TTC549 (cell line): Measurements from ENCODE around the gene AHI1.

Experiments
- FAIRE-seq: peaks from 2 replicates; lab custom pipeline; 2012; peaks lifted over from hg19 to GRCh38; lab: Jason Lieb, UNC

AHI1 gene

DNA sequence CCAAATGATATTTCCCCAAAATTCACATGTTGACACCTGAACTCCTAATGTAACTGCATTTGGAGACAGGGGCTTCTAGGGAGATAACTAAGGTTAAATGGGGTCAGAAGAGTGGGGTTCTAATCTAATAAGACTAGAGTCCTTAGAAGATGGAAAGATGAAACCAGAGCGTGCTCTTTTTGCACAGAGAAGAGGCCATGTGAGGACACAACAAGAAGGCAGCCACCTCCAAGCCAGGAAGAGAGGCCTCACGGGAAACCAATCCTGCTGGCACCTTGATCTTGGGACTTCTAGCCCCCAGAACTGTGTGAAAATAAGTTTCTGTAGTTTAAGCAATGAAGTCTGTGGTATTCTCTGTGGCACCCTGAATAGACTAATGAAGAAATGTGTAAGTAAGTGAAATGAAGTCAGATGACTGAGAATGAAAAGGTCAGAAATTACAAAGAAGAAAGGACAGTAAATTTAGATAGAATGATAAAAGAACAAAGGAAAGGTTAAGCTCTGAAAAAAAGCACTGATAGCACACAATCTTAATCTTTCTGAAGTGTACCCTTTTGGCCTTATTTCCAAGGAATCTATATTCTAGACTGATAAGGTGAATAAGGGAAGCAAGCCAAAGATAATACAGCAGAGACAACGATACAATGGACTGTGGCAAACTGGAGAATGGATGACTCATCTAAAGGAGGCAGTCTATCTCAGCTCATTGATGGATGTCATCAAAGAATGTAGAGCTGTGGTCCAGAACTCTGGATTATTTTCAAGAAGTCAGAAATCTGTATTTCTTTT lies 206.1 kb downstream of the AHI1 start:
- no peak for FAIRE-seq

GRCh38 chr6:135289816-135290215 lies 207.7 kb downstream of the AHI1 start:
- no peak for FAIRE-seq

GRCh38 chr6:135286962-135287538 lies 210.5 kb downstream of the AHI1 start:
- no peak for FAIRE-seq

GRCh38 chr6:135285165-135285564 lies 212.4 kb downstream of the AHI1 start:
- FAIRE-seq, result no peak

- FAIRE-seq, result no peak
Measured at GRCh38 chr6:135283926-135284325, 213.6 kb downstream of the AHI1 start.

GRCh38 chr6:135282395-135282794 lies 215.1 kb downstream of the AHI1 start:
- FAIRE-seq, result no peak

- no peak for FAIRE-seq
Measured at GRCh38 chr6:135281964-135282363, 215.6 kb downstream of the AHI1 start.

GRCh38 chr6:135281227-135281626 lies 216.3 kb downstream of the AHI1 start:
- FAIRE-seq, result no peak

DNA sequence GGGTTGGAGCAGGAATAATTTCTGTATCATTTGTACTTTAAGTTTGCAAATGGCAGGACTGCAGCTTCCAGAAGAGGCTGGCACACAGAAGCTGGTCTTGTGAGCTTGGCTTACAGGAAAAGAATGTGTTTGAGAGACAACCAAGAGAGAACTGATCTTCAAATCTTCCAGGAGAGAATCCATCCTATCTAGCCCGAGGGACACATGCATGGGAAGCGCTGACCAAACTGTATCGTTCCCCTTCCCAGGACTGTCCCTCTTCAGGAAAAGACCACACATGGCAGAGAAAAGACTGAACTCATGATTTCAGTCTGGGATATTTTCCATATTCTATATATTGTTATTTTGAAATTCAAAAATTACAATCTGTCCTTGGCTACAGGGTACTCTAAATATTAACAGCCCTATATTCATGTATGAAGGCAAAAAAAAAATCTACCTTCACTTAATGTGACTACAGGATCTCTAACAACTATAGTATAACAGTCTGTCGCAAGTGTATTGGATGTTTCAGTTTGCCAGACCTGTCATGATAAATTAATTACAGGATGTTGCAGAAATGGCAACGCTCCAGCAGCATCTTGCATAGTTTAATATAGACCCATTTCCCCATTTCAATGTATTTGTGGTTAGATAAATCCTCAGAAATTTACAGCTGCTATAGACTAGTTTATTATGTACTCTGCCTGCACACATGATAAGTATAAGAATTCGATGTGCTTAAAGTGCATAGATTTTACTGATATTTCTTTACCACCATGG lies 217.0 kb downstream of the AHI1 start:
- FAIRE-seq, result no peak

- no peak for FAIRE-seq
Measured at GRCh38 chr6:135277422-135277821, 220.1 kb downstream of the AHI1 start.

GRCh38 chr6:135274561-135275293 lies 222.8 kb downstream of the AHI1 start:
- no peak for FAIRE-seq

DNA sequence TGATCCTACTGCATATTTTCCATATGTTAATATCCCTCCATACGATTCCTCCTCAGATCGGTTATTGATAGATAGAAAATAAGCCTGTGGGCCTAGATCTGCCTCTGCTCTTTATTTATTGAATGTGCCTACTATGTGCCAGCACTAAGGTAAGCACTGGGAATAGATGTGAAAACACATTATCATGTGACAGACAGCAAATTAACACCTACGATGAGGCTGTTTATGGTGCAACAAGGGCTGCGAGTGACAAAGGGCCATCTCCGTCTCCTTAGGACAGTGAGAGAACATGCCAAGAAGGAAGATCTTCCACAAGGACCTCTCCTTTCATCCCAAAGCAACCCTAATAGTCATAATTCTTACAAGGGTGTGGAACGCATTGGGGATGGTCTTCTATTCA lies 225.9 kb downstream of the AHI1 start:
- no peak for FAIRE-seq

GRCh38 chr6:135270676-135271536 lies 226.6 kb downstream of the AHI1 start:
- FAIRE-seq, result no peak

DNA sequence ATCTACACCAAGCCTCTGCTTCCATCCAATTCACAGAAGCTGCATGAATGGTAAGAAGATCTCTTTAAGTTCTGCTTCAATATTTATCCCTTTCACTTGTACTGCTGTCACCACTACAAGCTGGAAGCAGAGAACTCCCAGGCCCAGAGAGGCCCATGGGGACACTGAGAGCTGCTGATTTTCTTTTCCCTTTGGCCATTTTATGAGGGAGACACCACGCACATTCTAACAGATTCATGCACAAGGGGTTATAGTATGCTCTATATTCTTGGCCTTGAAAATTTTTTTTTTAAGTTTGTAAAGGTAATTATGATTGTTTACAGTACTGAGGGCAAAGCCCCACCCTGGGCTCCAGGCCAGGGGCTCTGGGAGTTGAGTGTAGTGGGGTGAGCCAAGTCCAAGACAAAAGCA lies 228.1 kb downstream of the AHI1 start:
- no peak for FAIRE-seq

- FAIRE-seq, result no peak
Measured at GRCh38 chr6:135268740-135269139, 228.8 kb downstream of the AHI1 start.

DNA sequence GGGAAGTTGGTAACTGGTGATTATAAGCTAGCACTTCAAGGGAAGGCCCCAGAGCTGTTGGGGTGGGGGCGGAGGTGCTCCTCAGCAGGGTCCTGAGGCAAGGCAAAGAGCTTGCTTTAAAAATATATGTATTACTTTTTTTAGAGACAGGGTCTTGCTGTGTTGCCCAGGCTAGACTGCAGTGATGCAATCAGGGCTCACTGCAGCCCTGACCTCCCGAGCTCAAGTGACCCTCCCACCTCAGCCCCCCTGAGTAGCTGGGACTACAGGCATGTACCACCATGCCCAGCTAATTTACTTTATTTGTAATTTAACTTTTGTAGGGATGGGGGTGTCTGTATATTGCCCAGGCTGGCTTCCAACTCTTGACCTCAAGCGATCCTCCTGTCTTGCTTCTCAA lies 229.3 kb downstream of the AHI1 start:
- FAIRE-seq, result no peak

GRCh38 chr6:135267085-135267484 lies 230.5 kb downstream of the AHI1 start:
- FAIRE-seq, result no peak

- FAIRE-seq, result no peak
Measured at GRCh38 chr6:135266675-135267074, 230.9 kb downstream of the AHI1 start.

GRCh38 chr6:135265278-135265677 lies 232.3 kb downstream of the AHI1 start:
- no peak for FAIRE-seq

- no peak for FAIRE-seq
Measured at GRCh38 chr6:135261872-135262725, 235.4 kb downstream of the AHI1 start.

DNA sequence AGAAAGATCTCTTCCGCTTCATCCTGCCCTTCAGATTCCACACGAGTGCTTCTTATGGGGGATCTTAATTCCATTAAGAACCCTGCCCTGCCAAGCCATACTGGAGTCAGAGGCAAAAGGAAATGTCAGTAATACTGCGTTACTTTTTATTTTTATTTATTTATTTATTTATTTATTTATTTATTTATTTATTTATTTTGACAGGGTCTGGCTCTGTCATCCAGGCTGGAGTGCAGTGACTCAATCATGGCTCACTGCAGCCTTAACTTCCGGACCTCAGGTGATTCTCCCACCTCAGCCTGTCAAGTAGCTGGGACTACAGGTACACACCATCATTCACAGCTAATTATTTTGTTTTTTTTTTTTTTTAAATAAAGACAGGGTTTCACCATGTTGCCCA lies 236.9 kb downstream of the AHI1 start:
- no peak for FAIRE-seq
